ENCODE data around the gene RPS3.

The RPS3 gene

GRCh38 chr11:75445315-75445953 is 46.1 kb downstream of the RPS3 start:
- peaks cover 31% of the 10 kb centered on the region for H3K36me3 ChIP-seq (ENCODE audit: insufficient read depth, insufficient read length, low read length)
- no peaks in the 10 kb centered on the region for H3K9me3 ChIP-seq (ENCODE audit: insufficient read depth, low read length)
- H3K4me1 ChIP-seq (ENCODE audit: insufficient read depth, insufficient read length), result peaks cover 3% of the 10 kb centered on the region
- DNase-seq (ENCODE audit: low read depth, low spot score), result no peak
- no peak overlapping the region for H3K4me3 ChIP-seq (ENCODE audit: insufficient read length, low read depth)
- TF ChIP-seq SUZ12 (IDR thresholded peaks at IDR 0.05; ENCODE audit: extremely low read depth, insufficient read depth, insufficient read length) (no peak), ZNF274 (IDR thresholded peaks at IDR 0.05; ENCODE audit: low read depth, low read length) (no peak)
- H3K27me3 ChIP-seq (ENCODE audit: insufficient read depth, insufficient read length), result no peaks in the 10 kb centered on the region
- no peak overlapping the region for H3K9ac ChIP-seq (ENCODE audit: insufficient read length, low read depth)

- TF ChIP-seq ZNF274 (IDR thresholded peaks at IDR 0.05; ENCODE audit: low read depth, low read length), result no peak
- no peak for TF ChIP-seq YY1 (IDR thresholded peaks at IDR 0.05; ENCODE audit: insufficient read depth, insufficient read length)
- no peak for TF ChIP-seq SUZ12 (IDR thresholded peaks at IDR 0.05; ENCODE audit: extremely low read depth, insufficient read depth, insufficient read length)
- H3K27me3 ChIP-seq (ENCODE audit: insufficient read depth, insufficient read length), result no peaks in the 10 kb centered on the region
- H3K9me3 ChIP-seq (ENCODE audit: insufficient read depth, low read length), result no peaks in the 10 kb centered on the region
- H3K36me3 ChIP-seq (ENCODE audit: insufficient read depth, insufficient read length, low read length), result peaks cover 34% of the 10 kb centered on the region
- DNase-seq (ENCODE audit: low read depth, low spot score), result no peak
- H3K9ac ChIP-seq (ENCODE audit: insufficient read length, low read depth), result no peak overlapping the region
- no peaks in the 10 kb centered on the region for H3K4me1 ChIP-seq (ENCODE audit: insufficient read depth, insufficient read length)
- no peak overlapping the region for H3K4me3 ChIP-seq (ENCODE audit: insufficient read length, low read depth)
These were observed 48.1 kb downstream of the RPS3 start for GRCh38 chr11:75447415-75447814.

GRCh38 chr11:75449271-75449670 is 50.0 kb downstream of the RPS3 start:
- TF ChIP-seq YY1 (IDR thresholded peaks at IDR 0.05; ENCODE audit: insufficient read depth, insufficient read length), result no peak
- TF ChIP-seq SUZ12 (IDR thresholded peaks at IDR 0.05; ENCODE audit: extremely low read depth, insufficient read depth, insufficient read length), result no peak
- no peak for TF ChIP-seq ZNF274 (IDR thresholded peaks at IDR 0.05; ENCODE audit: low read depth, low read length)
- DNase-seq (ENCODE audit: low read depth, low spot score), result no peak
- Histone ChIP-seq H3K9me3 (ENCODE audit: insufficient read depth, low read length) (no peaks in the 10 kb centered on the region), H3K27me3 (ENCODE audit: insufficient read depth, insufficient read length) (no peaks in the 10 kb centered on the region), H3K4me1 (ENCODE audit: insufficient read depth, insufficient read length) (no peaks in the 10 kb centered on the region), H3K9ac (ENCODE audit: insufficient read length, low read depth) (no peak overlapping the region), H3K4me3 (ENCODE audit: insufficient read length, low read depth) (no peak overlapping the region), H3K36me3 (ENCODE audit: insufficient read depth, insufficient read length, low read length) (peaks cover 30% of the 10 kb centered on the region)

- Histone ChIP-seq H3K4me3 (ENCODE audit: insufficient read length, low read depth) (no peak overlapping the region), H3K4me1 (ENCODE audit: insufficient read depth, insufficient read length) (no peaks in the 10 kb centered on the region), H3K27me3 (ENCODE audit: insufficient read depth, insufficient read length) (no peaks in the 10 kb centered on the region), H3K36me3 (ENCODE audit: insufficient read depth, insufficient read length, low read length) (peaks cover 27% of the 10 kb centered on the region), H3K9ac (ENCODE audit: insufficient read length, low read depth) (no peak overlapping the region), H3K9me3 (ENCODE audit: insufficient read depth, low read length) (no peaks in the 10 kb centered on the region)
- TF ChIP-seq ZNF274 (IDR thresholded peaks at IDR 0.05; ENCODE audit: low read depth, low read length), result no peak
- no peak for TF ChIP-seq YY1 (IDR thresholded peaks at IDR 0.05; ENCODE audit: insufficient read depth, insufficient read length)
- TF ChIP-seq SUZ12 (IDR thresholded peaks at IDR 0.05; ENCODE audit: extremely low read depth, insufficient read depth, insufficient read length), result no peak
- no peak for DNase-seq (ENCODE audit: low read depth, low spot score)
These were observed 50.5 kb downstream of the RPS3 start for GRCh38 chr11:75449776-75450175.

GRCh38 chr11:75450236-75450635 is 50.9 kb downstream of the RPS3 start:
- Histone ChIP-seq H3K4me3 (ENCODE audit: insufficient read length, low read depth) (no peak overlapping the region), H3K9ac (ENCODE audit: insufficient read length, low read depth) (no peak overlapping the region), H3K9me3 (ENCODE audit: insufficient read depth, low read length) (no peaks in the 10 kb centered on the region), H3K36me3 (ENCODE audit: insufficient read depth, insufficient read length, low read length) (peaks cover 31% of the 10 kb centered on the region), H3K4me1 (ENCODE audit: insufficient read depth, insufficient read length) (no peaks in the 10 kb centered on the region), H3K27me3 (ENCODE audit: insufficient read depth, insufficient read length) (no peaks in the 10 kb centered on the region)
- no peak for DNase-seq (ENCODE audit: low read depth, low spot score)
- TF ChIP-seq SUZ12 (IDR thresholded peaks at IDR 0.05; ENCODE audit: extremely low read depth, insufficient read depth, insufficient read length) (no peak), YY1 (IDR thresholded peaks at IDR 0.05; ENCODE audit: insufficient read depth, insufficient read length) (no peak), ZNF274 (IDR thresholded peaks at IDR 0.05; ENCODE audit: low read depth, low read length) (no peak)

GRCh38 chr11:75450826-75451821 is 51.8 kb downstream of the RPS3 start:
- Histone ChIP-seq H3K36me3 (ENCODE audit: insufficient read depth, insufficient read length, low read length) (peaks cover 28% of the 10 kb centered on the region), H3K9me3 (ENCODE audit: insufficient read depth, low read length) (no peaks in the 10 kb centered on the region), H3K4me3 (ENCODE audit: insufficient read length, low read depth) (no peak overlapping the region), H3K27me3 (ENCODE audit: insufficient read depth, insufficient read length) (no peaks in the 10 kb centered on the region), H3K4me1 (ENCODE audit: insufficient read depth, insufficient read length) (no peaks in the 10 kb centered on the region), H3K9ac (ENCODE audit: insufficient read length, low read depth) (no peak overlapping the region)
- no peak for TF ChIP-seq ZNF274 (IDR thresholded peaks at IDR 0.05; ENCODE audit: low read depth, low read length)
- TF ChIP-seq YY1 (IDR thresholded peaks at IDR 0.05; ENCODE audit: insufficient read depth, insufficient read length), result no peak
- no peak for TF ChIP-seq SUZ12 (IDR thresholded peaks at IDR 0.05; ENCODE audit: extremely low read depth, insufficient read depth, insufficient read length)
- DNase-seq (ENCODE audit: low read depth, low spot score), result no peak
